NCI-H2107 treated with DMSO at 0.1 percent for 48 hours (cell line): ENCODE results near the gene PLD6.
"Not testable (repeated sequence)": the region's sequence is repeated elsewhere in the genome, so short reads cannot be mapped to it uniquely, and the experiment has no call there.

Experiments used
- DNase-seq: peaks from one replicate; lab custom pipeline; 2025; ENCODE audit not compliant: unreplicated experiment; lab: John Stamatoyannopoulos, UW

PLD6 gene, protein sequence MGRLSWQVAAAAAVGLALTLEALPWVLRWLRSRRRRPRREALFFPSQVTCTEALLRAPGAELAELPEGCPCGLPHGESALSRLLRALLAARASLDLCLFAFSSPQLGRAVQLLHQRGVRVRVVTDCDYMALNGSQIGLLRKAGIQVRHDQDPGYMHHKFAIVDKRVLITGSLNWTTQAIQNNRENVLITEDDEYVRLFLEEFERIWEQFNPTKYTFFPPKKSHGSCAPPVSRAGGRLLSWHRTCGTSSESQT

DNA sequence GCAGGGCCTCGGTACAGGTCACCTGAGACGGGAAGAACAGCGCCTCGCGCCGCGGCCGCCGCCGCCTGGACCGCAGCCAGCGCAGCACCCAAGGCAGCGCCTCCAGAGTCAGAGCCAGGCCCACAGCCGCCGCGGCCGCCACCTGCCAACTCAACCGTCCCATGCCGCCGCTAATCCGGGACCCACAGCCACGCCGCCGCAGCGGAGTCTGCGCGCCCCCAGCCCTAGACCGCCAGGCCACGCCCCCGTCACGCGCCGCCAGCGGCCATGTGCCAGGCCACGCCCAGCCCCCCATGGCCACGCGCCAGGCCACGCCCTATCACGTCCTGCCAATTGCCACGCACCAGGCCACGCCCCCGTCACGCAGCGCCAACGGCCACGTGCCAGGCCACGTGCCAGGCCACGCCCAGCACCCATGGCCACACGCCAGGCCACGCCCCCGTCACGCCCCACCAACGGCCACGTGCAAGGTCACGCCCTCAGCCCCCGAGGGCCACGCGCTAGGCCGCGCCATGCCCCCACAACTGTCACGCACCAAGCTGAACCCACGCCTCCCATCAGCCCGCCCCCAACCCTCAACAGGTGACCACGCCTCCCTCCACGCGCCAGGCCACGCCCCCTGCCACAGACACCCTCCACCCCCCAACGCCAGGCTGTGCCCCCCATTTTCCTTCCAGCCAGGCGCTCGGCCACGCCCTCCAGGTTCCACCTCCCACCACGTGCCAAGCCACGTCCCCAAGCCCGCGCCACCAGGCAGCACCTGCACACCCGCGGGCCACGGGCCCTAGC is at the start of gene PLD6:
Gene PLD6 (minus strand): TSS at position 210 of the 789 bp plus-strand sequence. CDS start 47 bp downstream, at position 163.
- DNase-seq: peak; percentile 6

DNA sequence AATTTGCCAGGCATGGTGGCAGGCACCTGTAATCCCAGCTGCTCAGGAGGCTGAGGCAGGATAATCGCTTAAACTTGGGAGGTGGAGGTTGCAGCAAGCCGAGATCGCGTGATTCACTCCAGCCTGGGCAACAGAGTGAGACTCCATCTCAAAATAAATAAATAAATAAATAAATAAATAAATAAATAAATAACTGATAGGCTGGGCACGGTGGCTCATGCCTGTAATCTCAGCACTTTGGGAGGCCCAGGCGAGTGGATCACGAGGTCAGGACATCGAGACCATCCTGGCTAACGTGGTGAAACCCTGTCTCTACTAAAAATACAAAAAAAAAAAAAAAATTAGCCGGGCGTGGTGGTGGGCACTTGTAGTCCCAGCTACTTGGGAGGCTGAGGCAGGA is 49.6 kb upstream of the PLD6 start:
- DNase-seq: not testable (repeated sequence)

DNA sequence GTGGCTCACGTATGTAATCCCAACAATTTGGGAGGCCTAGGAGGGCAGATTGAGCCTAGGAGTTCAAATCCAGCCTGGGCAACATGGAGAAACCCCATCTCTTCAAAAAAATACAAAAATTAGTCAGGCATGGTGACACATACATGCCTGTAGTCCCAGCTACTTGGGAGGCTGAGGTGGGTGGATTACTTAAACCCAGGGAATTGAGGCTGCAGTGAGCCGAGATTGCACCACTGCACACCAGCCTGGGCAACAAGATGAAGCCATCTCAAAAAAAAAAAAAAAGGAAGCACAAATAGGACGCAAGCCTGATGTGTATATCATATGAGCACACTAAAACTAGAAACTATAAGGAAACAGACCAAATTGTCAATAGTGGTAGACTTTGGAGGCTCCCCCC is 47.9 kb upstream of the PLD6 start:
- DNase-seq: no peak

DNA sequence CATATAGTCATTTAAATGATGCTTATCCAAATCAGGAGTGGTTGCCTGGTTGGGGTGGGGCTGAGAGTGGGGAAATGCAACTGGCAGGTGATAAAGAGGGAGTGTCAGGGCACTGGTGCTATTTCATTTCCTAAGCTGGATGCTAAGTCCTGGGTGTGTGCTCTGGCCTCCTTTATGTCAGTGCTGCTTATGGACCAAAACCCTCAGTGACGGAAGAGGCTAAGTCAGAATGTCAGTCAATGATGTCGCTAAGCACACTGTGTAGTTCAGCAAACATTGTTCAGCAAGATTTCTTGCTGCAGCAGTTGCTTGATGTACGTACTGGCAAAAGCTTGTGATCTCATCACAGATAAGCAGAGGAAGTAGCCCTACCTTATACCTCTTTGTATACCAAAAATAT is 47.3 kb upstream of the PLD6 start:
- no peak for DNase-seq

DNA sequence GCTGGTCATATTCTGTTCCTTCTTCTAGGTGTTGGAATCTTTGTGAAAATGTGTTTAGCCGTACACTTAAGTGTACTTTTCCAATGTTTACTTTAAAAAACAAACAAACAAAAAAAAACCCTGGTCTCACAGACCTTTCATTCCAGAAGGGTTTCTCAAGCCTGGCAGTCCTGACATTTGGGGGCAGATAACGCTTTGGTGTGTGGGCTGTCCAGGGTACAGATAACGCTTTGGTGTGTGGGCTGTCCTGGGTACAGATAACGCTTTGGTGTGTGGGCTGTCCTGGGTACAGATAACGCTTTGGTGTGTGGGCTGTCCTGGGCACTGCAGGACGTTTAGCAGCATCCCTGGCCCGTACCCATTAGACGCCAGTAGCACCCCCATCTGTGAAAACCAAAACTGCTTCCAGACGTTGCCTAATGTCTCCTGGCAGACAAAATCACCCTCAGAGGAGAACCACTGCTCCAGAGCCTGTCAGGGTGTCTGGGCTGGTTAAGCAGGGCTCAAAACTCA is 46.1 kb upstream of the PLD6 start:
- DNase-seq: no peak

DNA sequence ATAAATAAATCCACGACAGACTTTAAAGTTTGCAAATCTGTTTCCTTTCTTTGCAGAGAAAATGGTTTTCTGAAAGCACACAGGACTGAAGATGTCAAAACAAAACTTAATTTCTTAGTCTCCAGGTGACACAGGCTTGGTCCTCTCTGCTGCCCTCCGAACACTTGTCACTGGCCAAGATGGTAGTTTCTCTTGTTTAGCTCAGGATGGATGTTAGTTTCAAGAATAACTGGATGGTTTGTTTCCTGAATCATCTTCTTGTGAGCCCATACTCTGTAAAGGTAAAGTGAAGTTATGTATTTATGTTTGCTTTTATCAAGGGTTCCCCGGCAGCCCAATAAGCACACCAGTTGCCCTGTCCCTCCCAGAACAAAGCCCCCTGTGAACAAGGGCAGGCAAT is 40.7 kb upstream of the PLD6 start:
- no peak for DNase-seq

DNA sequence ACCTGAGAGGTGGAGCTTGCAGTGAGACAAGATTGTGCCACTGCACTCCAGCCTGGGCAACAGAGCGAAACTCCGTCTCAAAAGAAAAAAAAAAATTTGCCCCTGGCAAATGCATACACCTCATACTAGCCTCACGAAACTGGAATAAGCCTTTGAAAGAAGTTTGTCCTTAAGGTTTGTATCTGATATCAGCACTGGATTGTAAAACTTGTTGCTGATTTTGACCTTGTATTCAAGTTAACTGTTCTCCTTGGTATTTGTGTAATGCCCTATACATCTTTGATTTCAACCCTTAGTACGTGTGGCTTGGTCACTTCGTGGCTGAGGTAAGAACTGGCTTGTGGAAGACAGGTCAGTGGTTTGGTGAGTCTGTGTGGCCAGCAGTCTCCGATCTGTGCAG is 37.0 kb upstream of the PLD6 start:
- DNase-seq: no peak

DNA sequence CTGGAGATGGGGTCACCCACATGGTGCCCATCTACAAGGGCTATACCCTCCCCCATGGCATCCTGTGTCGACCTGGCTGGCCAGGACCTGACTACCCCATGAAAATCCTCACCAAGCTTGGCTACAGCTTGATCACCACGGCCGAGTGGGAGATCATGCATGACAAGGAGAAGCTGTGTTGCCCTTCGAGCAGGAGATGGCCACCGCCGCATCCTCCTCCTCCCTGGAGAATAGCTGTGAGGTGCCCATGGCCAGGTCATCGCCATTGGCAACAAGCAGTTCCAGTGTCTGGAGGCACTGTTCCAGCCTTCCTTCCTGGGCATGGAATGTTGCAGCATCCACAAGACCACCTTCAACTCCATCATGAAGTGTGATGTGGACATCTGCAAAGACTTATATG is 36.1 kb upstream of the PLD6 start:
- no peak for DNase-seq

DNA sequence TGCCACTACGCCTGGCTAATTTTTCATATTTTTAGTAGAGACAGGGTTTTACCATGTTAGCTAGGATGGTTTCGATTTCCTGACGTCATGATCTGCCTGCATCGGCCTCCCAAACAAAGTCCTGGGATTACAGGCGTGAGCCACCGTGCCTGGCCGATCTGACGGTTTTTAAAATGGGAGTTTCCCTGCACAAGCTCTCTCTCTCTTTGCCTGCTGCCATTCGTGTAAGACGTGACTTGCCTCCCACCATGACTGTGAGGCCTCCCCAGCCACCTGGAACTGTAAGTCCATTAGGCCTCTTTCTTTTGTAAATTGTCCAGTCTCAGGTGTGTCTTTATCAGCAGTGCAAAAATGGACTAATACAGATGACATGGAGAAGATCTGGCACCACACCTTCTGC is 35.5 kb upstream of the PLD6 start:
- no peak for DNase-seq

DNA sequence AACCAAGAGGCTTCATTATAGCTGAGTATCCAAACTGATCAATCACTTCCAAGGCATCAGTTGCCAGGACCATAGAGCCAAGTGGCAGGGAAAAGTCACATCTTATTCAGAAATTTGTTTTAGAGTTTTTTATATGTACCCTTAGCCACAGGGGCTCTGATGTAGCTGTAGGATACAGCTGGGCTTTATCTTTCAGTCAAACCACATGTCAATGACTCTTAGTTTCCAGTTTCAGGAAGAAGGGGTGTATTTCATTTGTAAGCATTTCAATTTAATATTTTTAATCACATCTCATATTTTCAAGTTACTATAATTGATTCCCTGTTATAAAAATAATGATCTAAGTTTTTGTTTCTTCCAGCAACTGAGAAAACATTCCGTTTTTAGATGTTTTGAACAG is 33.7 kb upstream of the PLD6 start:
- no peak for DNase-seq

DNA sequence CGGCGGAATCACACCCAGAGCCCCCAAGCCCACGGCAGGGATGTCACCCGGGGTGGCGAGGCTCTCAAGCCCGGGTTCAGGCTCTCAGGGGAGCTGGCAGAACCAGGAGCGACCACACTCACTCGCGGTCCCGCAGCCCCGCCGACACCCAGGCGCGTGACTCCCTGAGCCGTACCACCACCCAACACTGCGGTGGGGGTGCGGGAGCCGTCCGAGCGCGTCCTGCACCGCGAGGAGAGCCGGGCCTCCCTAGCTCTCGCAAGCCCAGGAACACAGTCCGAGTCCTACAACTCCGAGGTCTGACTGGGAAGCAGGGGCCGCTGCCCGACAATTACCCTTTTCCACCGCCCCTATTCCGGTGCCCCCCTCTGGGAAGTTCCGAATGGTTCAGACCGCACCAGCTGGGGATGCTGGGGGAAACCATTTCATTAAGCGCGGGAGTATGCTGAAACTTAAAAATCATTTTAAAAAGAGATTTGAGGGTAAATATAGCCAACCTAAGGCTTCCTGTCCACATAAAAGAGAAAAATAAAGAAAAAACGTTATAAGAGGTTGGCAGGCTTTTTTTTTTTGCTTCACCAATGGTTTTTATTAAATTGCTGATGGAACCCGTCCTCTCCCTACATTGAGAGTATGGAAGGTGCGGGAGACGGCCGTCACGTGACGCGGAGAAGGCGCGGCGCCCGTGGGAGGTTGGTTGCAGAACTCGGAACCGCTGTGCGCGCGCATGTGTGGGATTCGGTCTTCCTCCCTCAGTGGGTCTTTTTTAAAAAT is 31.1 kb upstream of the PLD6 start, which contains the start of gene FLCN:
Gene FLCN (minus strand): TSS at position 143 of the 774 bp plus-strand sequence. CDS start 9,031 bp downstream, outside the sequence.
- peak; percentile 62 for DNase-seq

DNA sequence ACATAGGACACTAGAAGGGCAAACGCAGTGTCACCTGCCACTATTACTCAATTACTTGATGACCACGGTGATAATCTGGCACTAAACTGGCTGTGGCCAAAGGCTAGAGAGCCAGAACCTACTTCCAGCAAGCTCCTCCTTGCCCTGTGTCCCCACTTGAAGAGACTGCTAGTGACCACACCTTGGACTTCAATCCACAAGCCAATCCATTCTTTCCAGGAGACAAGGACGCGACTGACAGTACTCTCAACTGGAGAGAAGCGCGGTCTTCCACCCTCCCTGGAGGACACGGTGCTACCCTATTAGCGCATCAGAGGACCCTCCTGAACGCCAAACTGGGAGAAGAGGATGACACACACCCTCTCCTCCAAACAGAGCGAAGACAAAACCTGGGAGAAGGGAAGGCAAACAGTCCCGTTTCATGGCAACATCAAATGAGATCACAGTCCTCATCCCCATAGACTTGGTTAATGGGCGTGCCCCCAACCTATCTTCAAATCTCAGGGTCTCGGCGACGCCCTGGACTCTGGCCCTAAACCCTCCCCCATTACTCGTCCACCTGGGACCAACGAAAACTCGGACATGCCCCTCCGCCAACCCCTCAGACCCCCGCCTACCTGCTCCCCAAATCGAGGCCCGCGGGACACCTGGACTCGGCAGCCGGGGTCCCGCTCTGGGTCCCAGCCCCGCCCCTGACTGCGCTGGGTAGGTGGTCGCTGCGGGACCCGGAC is 30.3 kb upstream of the PLD6 start:
- no peak for DNase-seq

DNA sequence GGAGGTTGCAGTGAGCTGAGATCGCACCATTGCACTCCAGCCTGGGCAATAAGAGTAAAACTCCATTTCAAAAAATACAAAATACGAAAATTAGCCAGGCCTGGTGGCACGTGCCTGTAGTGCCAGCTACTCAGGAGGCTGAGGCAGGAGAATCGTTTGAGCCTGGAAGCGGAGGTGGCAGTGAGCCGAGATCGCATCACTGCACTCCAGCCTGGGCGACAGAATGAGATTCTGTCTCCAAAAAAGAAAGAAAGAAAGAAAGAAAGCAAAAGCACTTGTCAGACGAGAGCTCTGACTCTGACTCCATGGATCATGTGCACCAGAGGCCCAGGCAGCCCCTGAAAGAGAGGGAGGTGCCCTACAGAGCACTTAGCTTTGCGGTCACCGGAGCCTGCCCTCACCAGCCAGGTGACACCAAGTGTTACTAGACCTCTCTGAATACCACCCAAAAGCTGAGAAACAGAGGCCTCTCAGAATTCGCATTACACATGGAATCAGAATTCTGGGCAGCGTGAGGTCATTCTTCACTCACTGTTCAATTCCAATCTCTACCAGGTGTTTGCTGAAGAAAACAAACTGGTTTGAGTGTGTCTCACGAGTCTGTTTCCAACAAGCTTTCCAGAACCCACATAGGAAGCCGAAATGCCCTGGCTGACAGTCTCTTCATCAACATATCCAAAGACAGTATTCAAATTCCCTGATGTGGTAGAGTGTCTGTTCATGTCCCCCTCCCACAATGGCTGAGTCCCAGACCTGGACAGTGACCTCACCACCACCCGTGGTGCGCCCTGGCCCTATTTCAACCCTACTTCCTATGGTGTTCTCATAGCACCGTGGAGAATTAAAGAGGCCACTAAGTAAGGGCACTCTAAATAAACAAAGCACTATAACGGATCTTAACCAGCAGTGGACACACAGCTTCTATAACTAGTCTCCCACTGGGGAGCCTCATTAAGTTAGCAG is 29.4 kb upstream of the PLD6 start:
- peak; percentile 68 for DNase-seq

DNA sequence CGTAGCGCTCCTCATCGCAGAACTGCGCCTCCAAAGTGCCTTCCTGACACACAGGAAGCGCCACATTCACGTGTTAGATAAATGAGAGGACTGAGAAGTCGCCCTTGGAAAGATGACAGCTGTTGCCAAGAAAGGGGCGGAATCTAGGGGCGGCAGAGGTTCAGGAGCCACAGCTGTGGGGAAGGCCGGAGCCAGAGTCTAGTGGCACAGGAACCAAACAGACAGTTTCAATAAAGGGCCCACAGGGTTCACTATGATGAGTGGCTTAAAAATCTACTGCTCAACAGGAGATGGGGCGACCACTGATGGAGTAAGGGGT is 26.1 kb upstream of the PLD6 start:
- DNase-seq: no peak

DNA sequence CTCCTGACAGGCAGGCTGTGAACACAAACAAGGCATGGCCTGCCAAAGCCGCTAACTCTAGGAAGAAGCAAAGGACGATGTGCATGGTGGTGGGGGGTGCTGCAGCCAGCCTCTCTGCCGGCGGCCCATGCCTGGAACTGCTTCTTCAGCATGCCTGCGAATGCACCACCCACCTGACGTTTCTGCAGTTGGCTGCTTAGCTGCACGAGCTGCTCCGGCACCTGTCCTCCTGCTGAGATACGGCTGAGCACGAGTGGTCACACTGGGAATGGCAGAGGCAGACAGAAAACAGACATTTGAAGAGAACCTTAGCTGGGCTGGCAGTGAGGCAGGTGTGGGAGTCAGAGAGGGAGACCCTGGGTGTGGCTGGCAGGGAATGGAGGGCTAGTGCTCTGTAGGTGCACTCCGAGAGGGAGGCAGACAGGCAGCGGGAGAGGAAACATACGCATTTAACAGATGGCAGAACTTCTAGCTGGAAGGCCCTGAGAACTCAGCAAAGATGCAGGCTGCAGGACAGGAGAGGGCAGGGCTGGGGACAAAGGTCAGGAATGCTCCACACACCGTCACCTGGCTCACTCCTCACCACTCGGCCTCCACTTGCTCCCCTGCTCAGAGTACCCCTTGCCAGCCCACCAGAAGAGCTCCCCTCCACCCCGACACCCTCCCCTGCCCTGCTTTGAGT is 25.6 kb upstream of the PLD6 start:
- no peak for DNase-seq

DNA sequence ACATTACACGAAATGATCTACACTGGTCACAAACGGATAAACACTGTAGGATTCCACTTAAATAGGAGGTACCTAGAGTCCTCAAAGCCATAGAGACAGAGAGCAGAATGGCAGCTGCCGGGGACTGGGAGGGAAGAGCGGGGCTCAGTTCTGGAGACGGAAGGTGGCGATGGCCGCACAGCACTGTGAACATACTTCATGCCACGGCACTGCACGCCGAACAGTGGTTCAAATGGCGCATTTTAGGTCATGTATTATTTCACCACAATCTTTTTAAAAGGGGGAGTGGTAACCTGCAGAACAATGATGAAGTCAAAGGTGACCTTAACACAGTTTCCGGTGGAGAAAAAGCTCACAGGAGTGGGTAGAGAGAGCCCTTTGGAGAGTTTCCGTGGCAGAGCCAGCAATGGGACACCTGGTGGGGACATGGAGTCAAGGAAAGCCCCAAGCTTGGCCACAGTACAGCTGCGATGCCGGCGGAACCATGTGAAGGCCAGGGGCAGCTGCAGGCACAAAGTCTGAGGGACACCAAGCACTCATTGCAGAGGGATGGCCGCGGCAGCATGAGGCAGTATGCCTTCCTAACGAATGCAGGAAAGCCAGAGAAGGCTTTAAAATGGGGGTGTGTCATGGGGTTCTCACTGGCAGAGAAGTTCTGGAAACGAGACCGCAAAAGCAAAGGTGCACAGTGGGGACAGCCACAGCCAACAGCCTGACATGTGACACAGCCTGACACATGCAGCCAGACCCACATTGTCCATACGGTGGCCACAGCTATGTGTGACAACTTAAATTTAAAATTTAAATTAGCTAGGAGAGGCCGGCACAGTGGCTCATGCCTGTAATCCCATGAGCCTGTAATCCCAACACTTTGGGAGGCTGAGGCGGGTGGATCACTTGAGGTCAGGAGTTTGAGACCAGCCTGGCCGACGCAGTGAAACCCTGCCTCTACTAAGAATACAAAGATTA is 23.6 kb upstream of the PLD6 start:
- no peak for DNase-seq

DNA sequence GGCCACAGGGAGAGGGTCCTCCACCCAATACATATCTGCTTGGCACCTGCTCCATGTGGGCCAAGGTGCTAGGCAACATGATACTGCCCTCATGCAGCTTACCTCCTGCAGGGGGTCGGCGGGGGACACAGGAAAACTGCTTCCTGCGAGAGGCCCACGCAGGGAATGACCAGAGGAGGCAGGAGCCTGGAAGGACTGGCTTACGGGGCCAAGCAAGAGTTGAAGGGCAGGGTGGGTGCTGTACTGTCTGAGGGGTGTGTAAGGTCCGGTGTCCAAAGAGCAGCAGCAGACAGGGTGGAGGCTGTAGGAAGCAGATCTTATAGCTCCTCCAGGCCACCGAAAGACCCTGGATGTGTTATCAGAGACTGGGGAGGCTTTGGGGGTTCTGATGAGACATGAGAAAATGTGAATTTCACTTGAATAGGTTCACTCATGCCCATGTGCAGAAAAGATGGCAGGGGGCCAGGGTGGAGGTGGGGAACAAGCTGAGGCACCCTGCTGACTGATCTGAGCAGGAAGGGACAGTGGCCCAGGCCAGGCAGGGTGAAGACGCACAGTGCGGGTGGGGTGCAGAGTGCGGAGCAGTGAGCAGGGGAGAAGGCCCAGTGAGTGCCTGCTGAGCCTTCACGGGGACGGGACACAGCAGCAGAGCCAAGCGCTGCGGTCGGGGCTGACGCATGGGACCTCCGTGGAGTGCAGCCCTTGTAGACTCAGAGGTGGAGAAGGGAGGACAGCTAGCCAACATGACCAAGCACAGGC is 22.6 kb upstream of the PLD6 start:
- DNase-seq: no peak
